HFFc6 (cell line): Measurements from ENCODE around the gene NTNG1. TPM values are rescaled to one million over a fixed set of nuclear protein-coding genes. Genes with fewer than 3 reads are reported as not detected.
"Not testable (repeated sequence)": the region's sequence is repeated elsewhere in the genome, so short reads cannot be mapped to it uniquely, and the experiment has no call there.

Experiments used
- DNase-seq: peaks from one replicate; pipeline ENCODE4 v3.0.0-alpha.2; 2018
- H3K27ac Mint-ChIP-seq: 2 replicates; pipeline ENCODE4 v1.8.0; 2020; ENCODE audit warnings: mild to moderate bottlenecking, mixed read lengths
- H3K27me3 Mint-ChIP-seq: 2 replicates; pipeline ENCODE4 v1.8.0; 2021; ENCODE audit warnings: mild to moderate bottlenecking, moderate library complexity, mixed read lengths; ENCODE audit not compliant: insufficient read depth
- H3K36me3 Mint-ChIP-seq: 2 replicates; pipeline ENCODE4 v1.8.0; 2021; ENCODE audit warnings: low read depth, mixed read lengths
- H3K4me1 Mint-ChIP-seq: 2 replicates; pipeline ENCODE4 v1.8.0; 2020; ENCODE audit warnings: low read depth, mixed read lengths
- H3K4me3 Mint-ChIP-seq: 2 replicates; pipeline ENCODE4 v1.8.0; 2020; ENCODE audit warnings: mild to moderate bottlenecking, moderate library complexity, mixed read lengths
- H3K9me3 Mint-ChIP-seq: 2 replicates; pipeline ENCODE4 v1.8.0; 2020; ENCODE audit warnings: mild to moderate bottlenecking, mixed read lengths
- total RNA-seq, 6 experiments: library from RNA; stranded (reverse); fragmentation: NEBNext Ultra II Directional; extraction: Animal tissue kit (Norgen Biotek cat#: 25700); gene quantifications; 2 replicates in 1 of 6; 3 replicates in 5 of 6; pipeline ENCODE4 v1.2.3, GENCODE V29; 2021
- TF ChIP-seq, protein P1 (sequence below): fragments of 200-600 bp; sonication (generic); IDR thresholded peaks from 2 replicates; pipeline ENCODE4 v1.5.0; 2021; ENCODE audit warnings: antibody characterized with exemption, mild to moderate bottlenecking

The NTNG1 gene
- total RNA-seq, 6 experiments from 2014 or later, result 1.3 to 8.0 (median 2.2) TPM

DNA sequence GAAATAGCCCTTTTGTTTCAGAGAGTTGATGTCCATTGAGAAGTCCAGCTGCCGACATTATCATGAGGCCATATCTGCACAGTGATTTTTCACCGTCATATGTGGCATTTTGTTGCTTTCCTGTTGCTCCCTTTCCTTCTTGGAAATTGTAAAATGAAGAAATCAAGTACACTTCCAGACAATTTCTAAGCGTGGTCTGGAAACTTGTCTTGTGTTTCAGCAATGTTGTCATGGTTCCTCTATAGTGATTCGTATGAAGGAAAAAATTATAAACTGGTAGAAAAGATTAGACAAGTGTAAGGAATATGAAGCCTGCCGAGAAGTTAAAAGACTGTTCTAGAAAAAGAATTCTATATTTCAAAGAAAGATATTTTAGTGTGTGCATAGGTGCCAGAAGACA, 17.7 kb downstream of the NTNG1 start:
- H3K9me3 Mint-ChIP-seq, result no peaks in the 10 kb centered on the region
- H3K27ac Mint-ChIP-seq, result no peak overlapping the region
- no peaks in the 10 kb centered on the region for H3K4me1 Mint-ChIP-seq
- H3K36me3 Mint-ChIP-seq, result no peaks in the 10 kb centered on the region
- no peak for DNase-seq
- H3K27me3 Mint-ChIP-seq, result no peaks in the 10 kb centered on the region
- H3K4me3 Mint-ChIP-seq, result no peak overlapping the region
- TF ChIP-seq, protein P1, sequence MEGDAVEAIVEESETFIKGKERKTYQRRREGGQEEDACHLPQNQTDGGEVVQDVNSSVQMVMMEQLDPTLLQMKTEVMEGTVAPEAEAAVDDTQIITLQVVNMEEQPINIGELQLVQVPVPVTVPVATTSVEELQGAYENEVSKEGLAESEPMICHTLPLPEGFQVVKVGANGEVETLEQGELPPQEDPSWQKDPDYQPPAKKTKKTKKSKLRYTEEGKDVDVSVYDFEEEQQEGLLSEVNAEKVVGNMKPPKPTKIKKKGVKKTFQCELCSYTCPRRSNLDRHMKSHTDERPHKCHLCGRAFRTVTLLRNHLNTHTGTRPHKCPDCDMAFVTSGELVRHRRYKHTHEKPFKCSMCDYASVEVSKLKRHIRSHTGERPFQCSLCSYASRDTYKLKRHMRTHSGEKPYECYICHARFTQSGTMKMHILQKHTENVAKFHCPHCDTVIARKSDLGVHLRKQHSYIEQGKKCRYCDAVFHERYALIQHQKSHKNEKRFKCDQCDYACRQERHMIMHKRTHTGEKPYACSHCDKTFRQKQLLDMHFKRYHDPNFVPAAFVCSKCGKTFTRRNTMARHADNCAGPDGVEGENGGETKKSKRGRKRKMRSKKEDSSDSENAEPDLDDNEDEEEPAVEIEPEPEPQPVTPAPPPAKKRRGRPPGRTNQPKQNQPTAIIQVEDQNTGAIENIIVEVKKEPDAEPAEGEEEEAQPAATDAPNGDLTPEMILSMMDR, result no peak

DNA sequence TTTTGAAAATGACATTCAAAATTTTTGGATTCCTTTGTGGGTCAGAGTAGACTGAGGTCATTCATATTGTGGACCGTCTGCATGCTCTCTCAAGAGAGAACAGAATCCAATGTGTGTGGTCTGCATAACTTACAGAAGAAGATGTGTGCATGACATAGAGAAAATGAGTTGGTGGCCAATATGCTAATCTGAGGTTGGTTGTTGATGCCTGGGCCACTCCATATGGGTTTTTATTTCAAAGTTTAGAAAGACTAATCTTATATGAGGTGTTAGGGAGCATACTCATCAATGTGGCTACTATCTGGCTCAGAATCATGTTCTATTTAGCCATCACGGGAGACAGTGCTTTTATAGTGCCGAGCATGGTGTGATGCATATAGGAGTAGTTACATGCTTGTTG, 18.2 kb downstream of the NTNG1 start:
- TF ChIP-seq, protein P1, result no peak
- no peaks in the 10 kb centered on the region for H3K4me1 Mint-ChIP-seq
- H3K27ac Mint-ChIP-seq, result no peak overlapping the region
- H3K9me3 Mint-ChIP-seq, result 0 out of 2 replicates have a peak, but pooled peaks cover under 1% of the 10 kb centered on the region
- no peaks in the 10 kb centered on the region for H3K36me3 Mint-ChIP-seq
- DNase-seq, result no peak
- H3K27me3 Mint-ChIP-seq, result no peaks in the 10 kb centered on the region
- H3K4me3 Mint-ChIP-seq, result no peak overlapping the region

DNA sequence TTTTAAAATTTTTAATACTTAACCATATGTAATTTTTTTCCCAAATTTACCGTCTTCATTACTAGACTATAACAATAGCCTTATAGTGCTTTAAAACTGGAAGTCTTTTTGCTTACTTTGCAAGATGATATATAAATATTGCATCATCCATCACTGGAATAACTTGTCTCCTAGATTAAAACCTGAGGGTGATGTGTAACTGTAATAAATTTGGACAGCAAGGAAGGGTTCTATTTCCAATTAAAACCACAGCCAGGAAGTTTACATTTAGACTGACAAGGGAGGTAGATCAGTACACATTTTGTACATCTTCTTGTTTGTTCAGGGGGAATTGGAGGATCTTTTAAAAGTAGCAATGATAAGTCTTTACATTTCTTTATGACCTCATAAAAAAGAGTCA, 21.9 kb downstream of the NTNG1 start:
- Mint-ChIP-seq H3K4me3 (no peak overlapping the region), H3K4me1 (no peaks in the 10 kb centered on the region), H3K27ac (no peak overlapping the region), H3K27me3 (no peaks in the 10 kb centered on the region), H3K9me3 (peaks cover 10% of the 10 kb centered on the region), H3K36me3 (no peaks in the 10 kb centered on the region)
- DNase-seq, result no peak
- TF ChIP-seq, protein P1, result no peak

DNA sequence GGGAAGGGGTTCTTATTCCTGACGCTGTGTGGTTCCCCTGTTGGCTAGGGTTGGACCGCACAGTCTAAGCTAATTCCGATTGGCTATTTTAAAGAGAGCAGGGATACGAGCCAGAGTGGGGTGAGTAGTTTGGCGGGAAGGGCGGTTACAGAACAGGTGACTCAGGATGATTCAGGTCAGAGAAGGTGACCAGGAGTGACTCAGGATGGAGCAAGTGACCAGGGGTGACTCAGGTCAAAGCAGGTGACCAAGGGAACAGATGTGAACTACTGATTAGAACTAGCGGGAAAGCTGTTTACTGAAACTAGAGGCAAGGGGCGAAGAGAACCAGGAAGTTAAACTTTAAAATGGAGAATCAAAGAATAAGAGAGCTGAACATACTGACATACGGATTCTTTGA, 24.1 kb downstream of the NTNG1 start:
- DNase-seq, H3K4me3 Mint-ChIP-seq, H3K4me1 Mint-ChIP-seq, H3K27ac Mint-ChIP-seq, H3K27me3 Mint-ChIP-seq, H3K36me3 Mint-ChIP-seq: not testable (repeated sequence)
- peaks cover 10% of the 10 kb centered on the region for H3K9me3 Mint-ChIP-seq

DNA sequence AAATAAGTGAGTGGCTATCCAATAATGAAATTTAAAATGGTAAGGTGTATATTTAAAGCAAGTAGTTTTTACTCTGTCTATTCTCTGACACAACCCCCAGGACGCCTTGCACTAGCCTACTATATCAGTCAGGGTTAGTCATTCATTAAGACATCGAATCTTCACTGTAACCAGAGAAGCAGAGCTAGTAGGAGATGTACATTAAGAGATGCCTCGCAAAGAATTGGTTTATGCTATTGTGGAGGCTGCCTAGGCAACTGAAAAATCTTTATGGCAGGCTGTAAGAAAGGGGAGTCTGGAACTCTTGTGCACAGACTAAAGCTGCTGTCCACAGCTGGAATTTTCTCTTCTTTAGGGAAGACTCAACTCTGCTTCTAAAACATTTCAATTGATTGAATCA, 28.8 kb downstream of the NTNG1 start:
- Mint-ChIP-seq H3K4me3 (no peak overlapping the region), H3K36me3 (no peaks in the 10 kb centered on the region), H3K27ac (no peak overlapping the region), H3K4me1 (peaks cover 11% of the 10 kb centered on the region; the same call in 1 of the 2 replicates), H3K9me3 (peaks cover 5% of the 10 kb centered on the region), H3K27me3 (no peaks in the 10 kb centered on the region)
- TF ChIP-seq, protein P1, result no peak
- DNase-seq, result peak; percentile 0

DNA sequence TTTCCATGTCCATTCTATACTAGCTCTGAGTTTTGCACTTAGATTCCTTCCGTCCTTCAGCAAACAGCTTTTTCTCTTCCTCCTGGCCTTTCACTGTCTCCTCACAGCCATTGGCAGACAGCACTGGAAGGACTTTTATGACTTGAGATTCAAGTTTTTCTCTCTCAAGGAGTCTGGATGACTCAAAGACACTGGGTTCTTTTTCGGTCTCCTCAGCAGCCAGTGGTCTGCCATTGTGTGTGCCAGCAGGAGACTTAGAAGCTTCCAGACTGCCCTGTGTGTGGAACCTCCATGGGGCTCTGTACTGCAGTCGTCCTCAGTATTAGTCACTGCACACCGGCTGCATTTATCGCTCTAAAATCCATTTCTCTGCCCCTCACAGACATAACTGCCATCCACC, 30.5 kb downstream of the NTNG1 start:
- no peak for DNase-seq

More for the DNA sequence above, 30.5 kb downstream of the NTNG1 start:
- no peaks in the 10 kb centered on the region for H3K27me3 Mint-ChIP-seq
- H3K4me1 Mint-ChIP-seq, result peaks cover 11% of the 10 kb centered on the region; the same call in 1 of the 2 replicates
- no peak overlapping the region for H3K27ac Mint-ChIP-seq
- TF ChIP-seq, protein P1, result no peak
- no peaks in the 10 kb centered on the region for H3K36me3 Mint-ChIP-seq
- H3K4me3 Mint-ChIP-seq, result no peak overlapping the region
- H3K9me3 Mint-ChIP-seq, result no peaks in the 10 kb centered on the region
